HCT116 (cell line): ENCODE data around the gene CHTOP.

Source experiments
- CEBPB ChIP-seq: IDR thresholded peaks from 2 replicates; pipeline ENCODE4 v1.6.1; 2012; ENCODE audit warnings: low read depth
- EGR1 ChIP-seq: IDR thresholded peaks from 2 replicates; pipeline ENCODE4 v1.6.1; 2012; ENCODE audit warnings: low read depth
- EZH2phosphoT487 ChIP-seq: fragments of 200-600 bp; IDR thresholded peaks from 2 replicates; pipeline ENCODE4 v1.6.1; 2018; ENCODE audit warnings: antibody characterized with exemption, borderline replicate concordance
- POLR2A ChIP-seq: IDR thresholded peaks from 2 replicates; pipeline ENCODE4 v1.7.0; 2011; ENCODE audit warnings: borderline replicate concordance; ENCODE audit not compliant: insufficient read depth, insufficient read length; ENCODE audit errors: extremely low read depth
- POLR2AphosphoS5 ChIP-seq: IDR thresholded peaks from 2 replicates; pipeline ENCODE4 v1.6.1; 2011; ENCODE audit warnings: mild to moderate bottlenecking, low read depth, low read length, moderate library complexity
- RAD21 ChIP-seq: IDR thresholded peaks from 2 replicates; pipeline ENCODE4 v1.6.1; 2012; ENCODE audit warnings: low read depth, mild to moderate bottlenecking
- SIN3A ChIP-seq: IDR thresholded peaks from 2 replicates; pipeline ENCODE4 v1.6.1; 2012; ENCODE audit warnings: low read depth
- ZFX ChIP-seq: fragments of 450-650 bp; IDR thresholded peaks from 2 replicates; pipeline ENCODE4 v1.6.1; 2017
- TF ChIP-seq, protein P1 (sequence below), 3 experiments: fragments of 200-600 bp in 1 of 3; sonication (generic) in 1 of 3; IDR thresholded peaks in 2 of 3; conservative IDR thresholded peaks in 1 of 3; 2 replicates each; pipeline ENCODE4 v1.5.1; 2012 to 2017; ENCODE audit warnings: low read depth in 2 of 3, low read length in 2 of 3, antibody characterized with exemption in 1 of 3, borderline replicate concordance in 1 of 3, control low read depth in 1 of 3, mild to moderate bottlenecking in 1 of 3, mixed read lengths in 1 of 3, mixed run types in 1 of 3, moderate library complexity in 1 of 3; ENCODE audit not compliant: insufficient read depth in 1 of 3
- TF ChIP-seq, protein P2 (sequence below): IDR thresholded peaks from 2 replicates; pipeline ENCODE4 v1.6.1; 2012

DNA sequence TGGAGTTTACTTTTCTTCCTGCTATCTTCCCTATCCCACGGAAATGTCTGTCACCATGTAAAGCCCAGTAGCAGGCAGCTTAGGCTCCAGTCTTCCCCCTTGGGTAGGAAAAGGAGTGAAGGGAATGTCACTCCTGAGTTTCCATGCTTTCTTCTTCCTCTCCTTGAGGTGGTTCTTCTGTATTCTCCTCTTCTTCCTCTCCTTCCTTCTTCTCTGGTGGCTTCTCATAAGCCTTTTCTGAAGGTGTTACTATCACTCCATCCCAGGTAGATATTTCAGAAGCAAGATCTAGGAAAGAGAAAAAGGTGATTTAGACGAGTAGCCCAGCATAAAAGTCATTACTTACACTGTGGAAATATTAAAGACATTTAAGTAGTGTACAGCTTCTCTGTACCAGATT is 28.4 kb downstream of the CHTOP start:
- no peak for TF ChIP-seq CEBPB
- TF ChIP-seq POLR2A = no peak
- no peak for TF ChIP-seq POLR2AphosphoS5
- TF ChIP-seq RAD21 = no peak
- TF ChIP-seq, protein P1, sequence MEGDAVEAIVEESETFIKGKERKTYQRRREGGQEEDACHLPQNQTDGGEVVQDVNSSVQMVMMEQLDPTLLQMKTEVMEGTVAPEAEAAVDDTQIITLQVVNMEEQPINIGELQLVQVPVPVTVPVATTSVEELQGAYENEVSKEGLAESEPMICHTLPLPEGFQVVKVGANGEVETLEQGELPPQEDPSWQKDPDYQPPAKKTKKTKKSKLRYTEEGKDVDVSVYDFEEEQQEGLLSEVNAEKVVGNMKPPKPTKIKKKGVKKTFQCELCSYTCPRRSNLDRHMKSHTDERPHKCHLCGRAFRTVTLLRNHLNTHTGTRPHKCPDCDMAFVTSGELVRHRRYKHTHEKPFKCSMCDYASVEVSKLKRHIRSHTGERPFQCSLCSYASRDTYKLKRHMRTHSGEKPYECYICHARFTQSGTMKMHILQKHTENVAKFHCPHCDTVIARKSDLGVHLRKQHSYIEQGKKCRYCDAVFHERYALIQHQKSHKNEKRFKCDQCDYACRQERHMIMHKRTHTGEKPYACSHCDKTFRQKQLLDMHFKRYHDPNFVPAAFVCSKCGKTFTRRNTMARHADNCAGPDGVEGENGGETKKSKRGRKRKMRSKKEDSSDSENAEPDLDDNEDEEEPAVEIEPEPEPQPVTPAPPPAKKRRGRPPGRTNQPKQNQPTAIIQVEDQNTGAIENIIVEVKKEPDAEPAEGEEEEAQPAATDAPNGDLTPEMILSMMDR (IDR thresholded peaks at IDR 0.05 in 2 of 3, conservative IDR thresholded peaks at IDR 0.05 in 1 of 3; ENCODE audit: borderline replicate concordance in 1 of 3, insufficient read depth in 1 of 3, low read depth in 2 of 3, low read length in 2 of 3) = no peak
- no peak for TF ChIP-seq EGR1
- no peak for TF ChIP-seq SIN3A
- TF ChIP-seq EZH2phosphoT487 = no peak
- TF ChIP-seq, protein P2, sequence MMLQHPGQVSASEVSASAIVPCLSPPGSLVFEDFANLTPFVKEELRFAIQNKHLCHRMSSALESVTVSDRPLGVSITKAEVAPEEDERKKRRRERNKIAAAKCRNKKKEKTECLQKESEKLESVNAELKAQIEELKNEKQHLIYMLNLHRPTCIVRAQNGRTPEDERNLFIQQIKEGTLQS = no peak
- no peak for TF ChIP-seq ZFX
